GM12872 (cell line): ENCODE measurements around the gene GOSR2.

ENCODE experiments used
- TF ChIP-seq, protein P1 (sequence below): IDR thresholded peaks from 3 replicates; pipeline ENCODE4 v1.5.1; 2011; ENCODE audit warnings: low read depth, mild to moderate bottlenecking, low read length, moderate library complexity; ENCODE audit not compliant: insufficient read depth

GOSR2 gene

DNA sequence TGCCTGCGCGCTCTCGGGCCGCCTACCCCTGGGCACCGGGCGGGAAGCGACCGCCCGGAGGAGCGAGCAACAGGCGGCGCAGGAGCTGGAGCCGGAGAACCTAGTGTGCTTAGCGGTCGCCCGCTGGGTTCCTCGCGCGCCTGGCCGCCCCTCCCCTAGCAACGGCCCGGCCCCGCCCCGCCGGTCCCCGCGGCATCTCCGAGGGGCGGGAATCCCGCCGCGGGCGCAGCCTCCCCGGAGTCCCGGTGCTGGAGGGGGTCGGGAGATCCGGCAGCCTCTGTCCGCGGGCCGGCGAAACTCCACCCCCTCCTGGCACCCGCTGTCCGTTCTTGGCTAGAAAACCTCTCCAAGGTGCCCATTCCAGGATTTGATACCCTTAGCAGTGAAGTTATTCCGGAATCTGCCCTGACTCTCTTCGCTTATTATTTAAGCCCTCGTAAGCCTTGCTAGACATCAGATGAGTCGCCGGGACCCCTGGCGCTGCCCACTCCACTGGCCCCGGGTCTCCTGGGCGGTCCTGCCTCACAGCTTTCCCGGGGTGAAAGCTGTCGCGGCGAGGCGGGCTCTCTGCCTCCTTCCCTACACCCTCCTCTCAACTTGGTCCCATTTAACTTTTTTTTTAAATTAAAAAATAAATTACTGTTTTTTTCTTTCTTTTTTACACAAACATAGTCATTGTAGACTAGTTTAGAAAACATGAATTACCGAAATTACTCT, 56.3 kb downstream of the GOSR2 start, which contains the start of gene RPRML:
TSS of gene RPRML (minus strand) at position 107 of the 717 bp plus-strand sequence. CDS start 246 bp downstream, outside the sequence.
- TF ChIP-seq, protein P1, sequence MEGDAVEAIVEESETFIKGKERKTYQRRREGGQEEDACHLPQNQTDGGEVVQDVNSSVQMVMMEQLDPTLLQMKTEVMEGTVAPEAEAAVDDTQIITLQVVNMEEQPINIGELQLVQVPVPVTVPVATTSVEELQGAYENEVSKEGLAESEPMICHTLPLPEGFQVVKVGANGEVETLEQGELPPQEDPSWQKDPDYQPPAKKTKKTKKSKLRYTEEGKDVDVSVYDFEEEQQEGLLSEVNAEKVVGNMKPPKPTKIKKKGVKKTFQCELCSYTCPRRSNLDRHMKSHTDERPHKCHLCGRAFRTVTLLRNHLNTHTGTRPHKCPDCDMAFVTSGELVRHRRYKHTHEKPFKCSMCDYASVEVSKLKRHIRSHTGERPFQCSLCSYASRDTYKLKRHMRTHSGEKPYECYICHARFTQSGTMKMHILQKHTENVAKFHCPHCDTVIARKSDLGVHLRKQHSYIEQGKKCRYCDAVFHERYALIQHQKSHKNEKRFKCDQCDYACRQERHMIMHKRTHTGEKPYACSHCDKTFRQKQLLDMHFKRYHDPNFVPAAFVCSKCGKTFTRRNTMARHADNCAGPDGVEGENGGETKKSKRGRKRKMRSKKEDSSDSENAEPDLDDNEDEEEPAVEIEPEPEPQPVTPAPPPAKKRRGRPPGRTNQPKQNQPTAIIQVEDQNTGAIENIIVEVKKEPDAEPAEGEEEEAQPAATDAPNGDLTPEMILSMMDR: no peak

DNA sequence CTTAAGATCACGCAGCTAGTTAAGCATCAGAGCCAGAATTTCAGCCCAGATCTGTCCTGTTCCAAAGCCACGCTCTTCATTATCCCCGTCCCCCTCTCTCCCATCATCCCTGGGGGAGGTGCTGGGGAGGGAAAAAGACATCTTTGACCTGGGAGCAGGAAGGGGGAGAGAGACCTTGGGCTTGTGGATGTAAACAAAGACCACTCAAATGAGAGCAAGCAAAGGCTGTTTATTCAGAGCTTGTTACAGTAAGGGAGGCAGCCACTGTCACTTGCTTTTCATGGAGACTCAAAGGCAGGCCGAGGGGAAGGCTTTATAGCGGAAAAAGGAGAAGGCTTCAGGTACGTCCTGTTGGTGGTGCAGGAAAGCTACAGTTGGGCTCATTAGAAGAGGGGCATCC, 59.6 kb downstream of the GOSR2 start:
- TF ChIP-seq, protein P1: no peak

DNA sequence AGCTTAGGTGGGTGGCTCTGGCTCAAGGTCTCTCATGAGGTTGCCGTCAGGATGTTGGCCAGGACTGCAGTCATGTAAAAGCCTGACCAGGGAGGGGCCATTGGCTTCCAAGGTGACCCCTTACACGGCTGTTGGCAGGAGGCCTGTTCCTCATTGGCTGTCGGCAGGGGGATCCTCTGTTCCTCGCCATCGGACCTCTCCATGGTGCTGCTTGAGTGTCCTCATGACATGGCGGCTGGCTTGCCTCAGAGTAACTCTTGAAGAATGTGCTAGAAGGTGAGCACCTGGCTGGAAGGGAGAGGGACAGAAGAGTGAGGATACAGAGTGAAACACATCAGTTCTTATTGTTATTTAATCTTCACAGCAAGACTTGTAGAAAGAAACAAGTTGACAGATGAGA, 60.8 kb downstream of the GOSR2 start:
- TF ChIP-seq, protein P1: no peak

DNA sequence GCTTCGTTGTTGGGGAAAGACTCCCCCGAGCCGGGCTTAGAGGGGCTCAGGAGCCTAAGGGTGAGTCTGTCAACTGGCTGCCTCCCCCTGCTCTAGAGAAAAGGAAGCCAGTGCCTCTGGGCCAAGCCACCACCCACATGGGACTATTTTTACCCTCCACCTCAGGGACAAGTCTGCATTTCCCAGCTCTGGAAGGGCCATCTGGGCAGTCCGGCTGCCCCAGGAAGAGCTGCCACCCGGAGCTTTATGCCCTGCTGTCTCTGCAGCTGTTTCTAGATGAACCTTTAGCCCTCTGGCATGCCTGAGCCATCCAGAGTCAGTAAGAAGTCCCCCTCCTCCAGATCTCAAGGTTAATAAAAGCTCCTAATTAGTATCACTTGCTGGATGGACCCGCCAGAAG, 61.4 kb downstream of the GOSR2 start:
- TF ChIP-seq, protein P1: no peak

DNA sequence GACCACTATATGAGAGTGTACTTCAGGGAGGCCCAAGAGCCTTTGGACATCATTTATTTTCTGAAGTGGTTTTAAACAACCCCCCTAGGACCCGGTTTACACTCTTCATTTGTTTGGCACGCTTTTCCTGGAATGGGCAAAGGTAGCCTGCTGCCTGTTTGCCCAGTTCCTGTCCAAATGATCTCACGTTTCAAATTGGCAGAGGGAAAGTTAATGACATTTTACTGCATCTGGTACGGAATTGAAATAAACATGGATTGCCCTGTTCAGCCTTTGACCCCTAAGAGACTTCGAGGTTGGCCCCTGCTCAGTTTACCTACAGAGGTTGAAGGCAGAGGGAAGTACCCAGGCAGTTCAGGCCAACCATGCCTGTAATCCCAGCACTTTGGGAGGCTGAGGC, 61.9 kb downstream of the GOSR2 start:
- TF ChIP-seq, protein P1: no peak

DNA sequence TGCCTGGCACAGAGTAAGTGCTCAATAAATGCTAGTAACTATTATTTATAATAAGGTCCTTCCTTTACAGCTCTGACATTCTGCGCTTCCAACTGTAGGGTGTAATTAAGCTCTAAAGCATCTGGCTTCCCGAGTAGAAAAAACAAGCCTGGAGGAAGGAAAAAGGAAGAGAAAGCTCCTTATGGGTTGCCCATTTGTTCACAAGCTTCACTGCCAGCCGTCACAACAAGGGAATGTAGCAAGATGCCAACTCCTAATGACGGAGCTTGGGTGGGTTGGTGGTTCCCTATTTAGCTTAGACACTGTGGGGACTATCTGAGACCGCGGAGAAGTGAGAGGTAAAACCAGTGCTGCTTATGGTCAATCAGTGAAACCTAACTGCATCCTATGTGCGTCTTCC, 63.4 kb downstream of the GOSR2 start:
- TF ChIP-seq, protein P1: no peak

DNA sequence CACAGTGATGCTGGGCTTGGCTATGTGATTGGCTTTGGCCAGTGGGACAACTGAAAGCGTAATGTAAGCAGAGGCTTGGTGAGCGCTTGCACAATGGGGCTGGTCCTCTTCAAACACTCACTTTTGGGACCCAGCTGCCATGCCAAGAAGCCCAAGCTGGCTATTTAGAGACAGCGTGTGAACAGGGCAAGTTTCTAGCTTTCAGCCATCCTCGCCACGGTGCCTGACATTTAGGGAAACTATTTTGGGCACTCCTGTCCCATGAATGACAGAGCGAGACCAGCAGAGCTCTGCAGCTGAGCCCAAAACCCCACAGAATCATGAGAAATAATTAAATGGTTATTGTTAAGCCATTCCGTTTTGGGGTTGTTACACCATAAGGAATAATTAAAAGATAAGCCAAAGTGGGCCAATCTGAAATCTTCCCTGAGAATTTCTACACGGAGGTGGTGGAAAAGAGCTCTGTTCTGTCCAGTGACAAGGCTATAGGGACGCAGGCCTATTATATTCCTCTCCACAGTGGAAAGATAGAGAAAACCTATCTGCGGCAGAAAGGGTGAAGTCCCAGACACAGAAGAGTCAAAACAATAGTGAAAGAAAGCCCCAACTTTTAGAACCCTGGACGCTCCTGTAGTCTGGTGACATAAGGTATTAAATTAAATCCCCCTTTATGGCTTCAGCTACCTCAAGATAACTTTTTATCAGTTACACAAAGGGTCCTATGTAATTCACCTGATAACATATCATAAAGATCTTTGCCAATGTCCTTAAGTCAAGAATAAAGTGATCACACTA, 66.9 kb downstream of the GOSR2 start:
- TF ChIP-seq, protein P1: no peak
